ENCODE data around the gene UBR1.

DNA sequence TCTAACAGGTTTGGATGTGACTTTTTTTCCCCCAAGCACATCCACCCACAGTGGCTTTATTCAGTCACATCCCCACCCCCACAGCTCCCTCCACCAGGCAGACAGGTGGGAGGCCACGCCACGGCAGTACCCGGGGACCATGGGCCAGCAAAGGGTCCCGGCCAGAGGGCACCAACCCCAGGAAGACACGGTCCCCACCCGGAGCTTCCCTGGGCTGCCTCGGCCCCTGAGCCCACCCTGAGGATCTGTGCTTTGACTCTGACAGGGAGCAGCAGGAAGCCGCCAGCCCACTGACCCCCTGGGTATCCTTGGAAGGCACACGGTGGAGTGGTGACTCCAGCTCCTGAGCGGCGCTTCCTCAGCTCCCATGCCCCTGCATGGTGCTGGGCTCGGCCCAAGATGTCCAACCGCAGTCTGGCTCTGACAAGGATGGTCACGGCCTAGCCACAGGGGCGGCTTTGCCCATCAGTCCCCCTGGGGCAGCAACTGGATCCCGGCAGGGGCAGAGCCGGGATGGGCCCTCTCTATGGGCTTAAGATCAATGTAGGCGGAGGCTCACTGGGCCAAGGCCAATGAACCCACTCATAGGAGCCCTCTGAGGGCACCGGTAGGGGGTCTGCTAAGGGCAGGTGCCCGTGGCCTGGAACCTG, 119.0 kb downstream of the UBR1 start:
- TF ChIP-seq CTCF (IDR thresholded peaks at IDR 0.05 in 4 of 5, conservative IDR thresholded peaks at IDR 0.05 in 1 of 5) (no peak), POLR2A (IDR thresholded peaks at IDR 0.05) (no peak)

Data from gastrocnemius medialis (tissue), 4 donors.